HG03039 (cell line): Measurements from ENCODE around the gene DUS1L.

Experiments used
- ATAC-seq: cut with Tn5 transposase; IDR thresholded peaks from one replicate; pipeline ENCODE4 v1.9.1; 2021; ENCODE audit warnings: mild to moderate bottlenecking, moderate library complexity; ENCODE audit not compliant: unreplicated experiment

Gene DUS1L

DNA sequence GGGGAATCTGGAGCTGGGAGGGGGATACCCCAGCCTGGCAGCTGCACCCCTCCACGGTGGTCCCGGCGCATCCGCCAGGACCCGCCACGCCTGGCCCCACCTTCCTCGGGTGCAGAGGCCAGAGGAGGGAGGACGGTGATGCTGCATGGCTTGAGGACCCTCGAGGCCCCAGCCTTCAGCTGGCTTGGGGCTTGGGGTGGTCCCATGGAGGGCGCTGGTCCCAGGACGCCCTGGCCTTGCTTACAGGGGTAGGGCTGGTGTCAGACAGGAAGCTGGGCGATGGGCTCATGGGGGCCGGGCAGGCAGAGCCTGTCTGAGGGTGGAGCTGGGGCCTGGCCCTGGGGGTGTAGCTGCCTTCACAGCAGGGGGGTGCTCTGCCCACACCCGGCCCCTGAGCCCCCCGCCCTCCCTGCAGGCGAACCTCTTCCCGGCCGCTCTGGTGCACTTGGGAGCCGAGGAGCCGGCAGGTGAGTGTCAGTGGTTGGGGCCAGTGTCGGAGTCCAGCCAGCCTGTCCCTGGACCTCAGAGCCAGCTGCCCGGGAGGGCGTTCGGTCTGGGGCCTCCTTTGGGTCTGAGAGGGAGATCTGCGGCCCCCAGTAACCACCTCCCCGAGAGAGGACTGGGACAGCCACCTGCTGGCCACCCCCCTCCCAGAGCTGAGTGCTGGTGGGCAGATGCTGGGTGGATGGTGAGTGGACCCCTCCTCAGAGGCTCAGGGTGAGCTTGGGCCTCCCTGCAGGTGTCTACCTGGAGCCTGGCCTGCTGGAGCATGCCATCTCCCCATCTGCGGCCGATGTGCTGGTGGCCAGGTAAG lies 49.3 kb downstream of the DUS1L start:
- ATAC-seq = no peak

DNA sequence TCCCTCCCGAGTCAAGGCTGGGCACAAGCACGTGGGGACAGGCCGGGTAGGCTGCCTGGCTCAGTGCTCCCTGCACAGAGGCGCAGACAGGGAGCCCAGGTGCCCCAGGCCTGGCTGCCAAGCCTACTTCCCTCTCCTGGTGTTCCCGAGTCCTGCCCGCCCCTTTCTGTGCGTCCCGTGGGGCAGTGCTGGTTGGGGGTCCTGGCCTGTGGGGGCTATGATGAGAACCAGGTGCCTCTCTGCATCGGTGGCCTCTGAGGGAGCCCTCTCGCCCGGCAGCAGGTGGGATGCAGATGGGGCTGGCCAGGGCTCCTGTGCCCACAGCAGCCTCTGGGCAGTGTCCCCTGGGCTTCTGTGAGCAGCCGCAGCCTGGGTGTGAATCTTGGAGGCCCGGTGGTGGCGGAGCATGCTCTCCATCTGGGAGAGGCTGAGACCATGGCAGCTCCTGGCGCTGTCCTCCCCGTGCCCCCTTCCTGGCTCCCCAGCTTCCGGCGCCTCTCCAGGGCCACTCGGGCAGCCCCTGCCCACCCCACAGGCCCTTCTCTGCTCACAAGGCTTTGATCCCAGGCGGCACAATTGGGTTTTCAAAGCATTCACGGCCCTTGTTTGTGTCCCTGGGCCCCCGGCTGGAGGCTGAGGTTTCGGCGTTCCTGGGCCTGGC lies 50.2 kb downstream of the DUS1L start:
- no peak for ATAC-seq

DNA sequence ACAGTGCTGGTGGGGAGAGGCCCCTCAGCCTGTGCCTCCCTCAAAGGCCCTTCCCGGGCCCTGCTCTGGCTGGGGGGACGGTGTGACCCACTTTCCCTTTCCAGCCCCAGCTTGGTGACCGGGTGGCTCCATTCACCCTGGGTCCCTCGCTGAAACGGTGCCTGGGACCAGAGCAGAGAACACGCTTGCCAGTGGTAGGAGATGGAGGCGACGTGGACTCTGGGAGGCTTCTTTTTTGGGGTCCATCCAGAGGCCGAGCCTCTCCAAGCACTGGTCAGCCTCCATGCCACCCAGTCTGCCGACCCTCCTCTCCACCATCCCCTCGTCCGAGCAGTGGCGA lies 50.7 kb downstream of the DUS1L start:
- no peak for ATAC-seq

DNA sequence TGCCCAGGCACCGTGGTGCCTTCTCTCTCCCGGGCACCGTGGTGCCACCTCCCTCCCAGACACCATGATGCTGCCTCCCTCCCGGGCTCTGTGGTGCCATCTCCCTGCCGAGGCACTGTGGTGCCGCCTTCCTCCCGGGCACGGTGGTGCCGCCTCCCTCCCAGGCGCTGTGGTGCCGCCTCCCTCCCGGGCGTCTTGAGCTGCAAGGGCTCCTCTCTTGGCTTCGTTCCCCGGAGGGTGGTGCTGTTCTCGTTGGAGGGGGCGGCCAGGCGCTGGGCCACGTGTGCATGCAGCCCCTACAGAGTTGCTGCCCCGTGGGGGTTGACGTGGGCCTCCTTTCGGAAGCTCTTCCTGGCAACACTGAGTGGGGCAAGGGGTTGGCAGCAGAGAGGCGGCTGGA lies 51.2 kb downstream of the DUS1L start:
- ATAC-seq = no peak

DNA sequence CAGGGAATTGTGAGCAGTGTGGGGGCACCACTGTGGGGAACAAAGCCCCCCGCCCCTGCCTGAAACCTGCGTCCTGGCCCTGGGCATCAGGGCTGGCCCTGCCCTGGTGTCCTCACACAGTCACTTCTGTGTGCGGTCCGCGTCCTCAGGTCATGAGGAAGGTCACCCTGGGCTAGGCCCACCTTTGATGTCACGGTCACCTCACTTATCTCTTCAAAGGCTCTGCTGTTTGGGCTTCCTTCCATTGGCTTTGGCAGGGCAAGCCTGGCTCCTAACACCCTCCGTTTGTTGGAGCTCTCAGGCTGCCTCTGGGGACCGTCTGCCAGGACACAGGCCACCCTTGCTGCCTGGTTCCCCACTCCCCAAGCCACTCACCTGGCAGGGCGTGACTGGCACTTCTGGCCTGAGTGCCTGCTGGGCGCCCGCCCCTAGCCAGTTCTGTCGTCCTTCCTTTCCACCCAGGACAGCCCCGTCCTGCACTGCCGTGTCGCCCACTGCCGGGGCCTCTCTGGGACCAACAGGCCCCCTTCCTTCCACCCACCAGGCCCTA lies 51.8 kb downstream of the DUS1L start:
- no peak for ATAC-seq

DNA sequence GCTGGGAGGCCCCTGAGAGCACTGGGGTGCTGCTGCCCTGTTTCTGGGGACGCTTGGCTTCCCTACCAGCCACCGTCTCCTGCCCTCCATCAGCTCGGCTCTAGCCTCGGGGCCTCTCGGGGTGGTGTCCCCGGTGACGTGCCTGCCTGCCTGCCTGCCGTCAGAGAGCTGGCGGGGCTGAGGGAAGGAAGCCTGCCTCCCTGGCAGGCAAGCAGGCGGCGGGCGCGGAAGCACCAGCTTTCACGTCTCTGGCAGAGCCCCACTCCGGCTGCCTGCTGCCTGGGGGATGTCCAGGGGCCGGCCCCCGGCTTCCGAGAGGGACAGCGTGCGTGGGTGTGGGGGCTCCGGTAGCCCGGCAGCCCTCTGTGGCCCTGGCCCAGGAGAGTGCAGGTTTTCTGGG lies 52.3 kb downstream of the DUS1L start:
- no peak for ATAC-seq

DNA sequence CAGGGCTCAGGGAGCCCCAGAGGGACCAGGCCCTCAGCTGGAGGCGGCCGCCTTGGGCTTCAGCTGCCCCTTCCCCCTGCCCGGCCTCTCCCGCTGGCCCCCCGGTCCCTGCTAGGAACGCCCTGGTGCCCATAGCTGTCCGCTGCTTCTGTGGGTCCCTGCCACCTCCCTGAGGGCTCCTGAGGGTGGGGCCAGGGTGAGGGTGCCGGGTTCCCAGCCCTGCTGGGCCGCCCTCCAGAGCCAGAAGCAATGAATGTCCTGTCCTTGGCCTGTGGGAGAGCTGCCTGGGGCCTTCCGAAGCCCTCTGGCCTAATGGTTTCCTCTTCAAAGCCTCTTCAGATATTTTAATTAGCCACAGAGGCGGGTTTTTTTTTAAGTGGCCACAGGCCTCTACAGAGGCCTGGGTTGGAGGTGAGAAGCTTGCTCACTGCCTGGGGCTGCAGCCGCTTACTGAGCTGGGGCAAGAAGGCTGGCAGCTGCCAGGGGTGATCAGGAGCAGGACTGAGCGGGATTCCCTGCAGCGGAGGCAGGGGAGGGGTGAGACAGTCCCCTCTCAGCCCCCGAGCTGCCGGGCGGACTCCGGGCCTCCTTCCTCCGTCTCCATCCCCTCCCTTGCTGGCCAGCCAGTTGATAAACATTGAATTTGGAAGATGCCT lies 52.8 kb downstream of the DUS1L start:
- no peak for ATAC-seq

DNA sequence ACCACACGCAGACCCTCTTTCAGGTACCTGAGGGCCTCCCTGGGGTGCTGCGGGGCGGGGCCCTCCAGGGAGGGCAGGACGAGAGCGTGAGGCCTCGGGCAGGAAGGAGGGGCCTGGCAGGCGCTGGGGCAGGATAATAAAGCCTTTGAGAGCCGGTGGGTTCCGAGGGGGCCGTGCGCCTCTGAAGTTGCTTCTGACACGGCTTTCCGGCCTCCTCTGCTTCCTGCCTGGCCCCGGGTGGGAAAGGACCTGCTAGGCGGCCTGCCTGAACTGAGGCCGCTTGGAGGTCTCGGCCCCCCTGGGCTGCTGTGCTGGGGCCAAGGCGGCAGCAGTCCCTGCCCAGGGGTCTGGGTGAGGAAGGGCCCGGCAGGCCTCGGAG lies 53.4 kb downstream of the DUS1L start:
- no peak for ATAC-seq

DNA sequence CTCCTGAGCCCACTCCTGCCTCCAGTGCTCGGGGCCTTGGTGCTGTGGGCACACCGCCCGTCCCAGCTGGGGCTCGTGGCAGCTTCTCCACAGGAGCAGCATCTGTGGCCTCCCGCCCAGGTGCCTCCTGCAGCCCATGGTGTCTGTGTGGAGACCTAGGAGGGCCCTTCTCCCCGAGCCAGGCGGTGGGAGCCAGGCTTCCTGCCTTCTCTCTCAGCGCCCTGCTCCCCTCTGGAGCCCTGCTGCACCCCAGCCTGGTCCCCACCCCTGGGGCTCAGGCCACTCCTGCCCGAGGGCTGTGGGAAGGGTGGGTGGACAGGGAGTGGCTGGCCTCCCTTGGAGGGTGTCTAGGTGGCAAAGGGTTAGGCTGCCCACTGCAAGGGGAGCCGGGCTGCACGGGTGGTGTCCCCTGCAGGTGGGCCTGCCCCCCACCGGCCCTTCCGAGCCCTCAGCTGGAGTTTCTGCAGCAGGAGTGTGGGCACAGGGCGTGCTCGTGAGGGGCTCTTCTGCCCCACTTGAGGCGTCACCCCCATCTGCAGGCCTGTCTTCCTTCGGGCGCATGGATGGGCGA lies 53.9 kb downstream of the DUS1L start:
- no peak for ATAC-seq

DNA sequence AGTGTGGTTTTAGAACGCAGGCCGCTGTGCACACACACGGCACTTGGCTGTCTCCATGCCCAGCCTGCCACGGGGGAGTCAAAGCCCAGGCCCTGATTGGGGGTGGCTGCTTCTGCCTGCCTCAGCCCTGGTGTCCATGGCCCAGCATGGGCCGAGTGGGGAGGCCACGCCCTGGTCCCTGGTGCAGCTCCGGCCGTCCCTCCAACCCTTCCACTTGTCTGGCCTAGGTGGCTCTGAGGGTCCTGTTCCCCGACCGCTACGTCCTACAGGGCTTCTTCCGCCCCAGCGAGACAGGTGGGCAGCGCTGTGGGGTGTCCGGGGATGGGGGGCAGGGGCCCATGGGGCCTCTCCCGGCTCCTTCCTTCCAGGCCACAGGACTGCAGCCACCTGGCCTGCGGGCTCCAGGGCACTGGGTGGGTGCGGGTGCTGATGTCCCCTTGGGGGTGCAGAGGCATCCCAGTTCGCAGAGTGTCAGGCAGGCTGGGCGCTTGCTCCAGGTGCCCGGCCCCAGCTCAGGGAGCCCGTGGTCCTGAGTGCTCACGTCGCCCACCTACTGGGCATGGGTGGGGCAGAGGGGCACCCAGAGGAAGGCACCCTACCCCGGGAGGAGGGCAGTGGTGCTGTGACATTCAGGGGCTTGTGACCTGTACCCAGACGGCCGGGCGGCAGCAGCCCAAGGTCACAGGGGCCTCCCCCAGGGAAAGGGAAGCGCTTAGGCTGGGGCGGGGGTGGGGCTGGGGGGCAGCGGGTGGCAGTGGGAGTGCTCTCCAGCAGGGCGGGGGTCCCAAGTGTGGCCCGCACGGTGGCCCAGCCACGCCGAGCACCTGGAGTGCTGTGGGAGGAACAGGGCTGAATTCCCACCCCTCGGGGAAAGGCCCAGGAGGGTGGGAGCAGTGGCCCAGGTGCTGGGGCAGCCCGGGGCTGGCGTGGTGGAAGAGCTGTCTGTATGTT lies 54.8 kb downstream of the DUS1L start:
- no peak for ATAC-seq

DNA sequence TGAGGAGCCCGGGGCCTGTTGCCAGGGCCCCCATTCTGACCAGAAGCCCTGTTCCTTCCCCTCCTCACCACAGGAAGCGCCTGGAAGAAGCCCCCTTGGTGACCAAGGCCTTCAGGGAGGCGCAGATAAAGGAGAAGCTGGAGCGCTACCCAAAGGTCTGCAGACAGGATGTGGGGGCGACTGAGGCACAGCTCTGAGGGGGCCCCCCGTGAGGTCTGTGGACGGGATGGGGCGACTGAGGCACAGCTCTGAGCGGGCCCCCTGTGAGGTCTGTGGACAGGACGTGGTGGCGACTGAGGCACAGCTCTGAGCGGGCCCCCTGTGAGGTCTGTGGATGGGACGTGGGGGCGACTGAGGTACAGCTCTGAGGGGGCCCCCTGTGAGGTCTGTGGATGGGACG lies 56.2 kb downstream of the DUS1L start:
- no peak for ATAC-seq

DNA sequence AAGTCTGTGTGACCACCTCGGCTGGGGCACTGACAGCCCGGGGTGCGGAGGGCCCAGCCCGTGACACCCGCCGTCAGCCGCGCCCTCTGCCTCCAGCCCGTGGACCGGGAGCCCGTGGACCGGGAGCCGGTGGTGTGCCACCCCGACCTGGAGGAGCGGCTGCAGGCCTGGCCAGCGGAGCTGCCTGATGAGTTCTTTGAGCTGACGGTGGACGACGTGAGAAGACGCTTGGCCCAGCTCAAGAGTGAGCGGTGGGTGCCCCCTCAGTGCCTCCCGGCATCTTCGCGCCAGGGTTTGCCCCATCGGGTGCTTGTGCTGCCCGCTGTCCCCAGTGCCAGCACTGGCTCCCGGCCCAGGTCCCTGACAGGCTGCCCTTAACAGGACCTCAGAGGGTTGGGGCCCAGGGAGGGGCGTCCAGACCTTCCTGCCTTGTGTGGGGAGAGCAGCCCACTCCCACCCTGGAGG lies 56.6 kb downstream of the DUS1L start:
- no peak for ATAC-seq

DNA sequence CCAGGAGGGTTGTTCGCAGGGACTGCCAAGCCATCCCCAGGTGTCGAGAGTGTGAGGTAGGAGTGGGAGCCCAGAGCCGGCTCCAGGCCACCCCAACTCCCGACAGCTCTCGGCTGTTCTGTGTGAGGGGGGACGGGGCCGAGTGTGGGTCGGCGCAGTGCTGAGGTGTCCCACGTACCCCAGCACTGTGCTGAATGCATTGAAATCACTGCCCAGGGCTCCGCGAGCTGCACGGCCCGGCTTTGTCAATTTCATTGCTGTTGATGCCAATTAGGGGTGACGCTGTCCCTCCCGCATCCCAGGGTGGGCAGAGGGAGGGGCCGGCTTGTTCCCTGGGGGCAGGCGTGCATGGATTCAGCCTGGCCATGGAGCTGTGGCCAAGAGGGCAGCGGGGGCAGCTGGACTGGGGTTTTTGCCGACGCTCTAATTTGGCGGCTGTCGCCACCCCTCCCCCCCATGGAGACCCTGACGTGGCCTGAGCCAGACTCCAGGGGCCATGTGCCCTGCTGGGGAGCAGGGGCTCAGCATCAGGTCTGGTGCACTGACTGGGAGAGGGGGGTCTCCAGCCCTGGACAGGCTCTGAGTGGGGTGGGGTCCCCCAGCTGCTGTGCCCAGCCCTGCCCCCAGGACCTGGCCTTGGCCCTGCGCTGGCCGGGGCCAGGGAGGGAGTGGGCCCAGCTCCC lies 57.2 kb downstream of the DUS1L start:
- ATAC-seq = no peak
